Mucosa of descending colon (tissue), 3 donors: Measurements from ENCODE around the gene GRK3. TPM values are rescaled to one million over a fixed set of nuclear protein-coding genes. Genes with fewer than 3 reads are reported as not detected.

Experiments
- ATAC-seq: fragments of 200-7000 bp; cut with Tn5 transposase; one replicate; pipeline ENCODE4 v1.9.1; 2020; ENCODE audit warnings: mild to moderate bottlenecking, moderate library complexity
- DNase-seq, 3 donors: peaks; one replicate each; pipeline ENCODE4 v3.0.0-alpha.2; 2020
- H3K36me3 ChIP-seq: fragments of 200-600 bp; one replicate; pipeline ENCODE4 v1.8.0; 2021; ENCODE audit warnings: low read depth, mild to moderate bottlenecking
- H3K4me1 ChIP-seq: fragments of 200-600 bp; one replicate; pipeline ENCODE4 v1.8.0; 2021; ENCODE audit warnings: low read depth, mild to moderate bottlenecking
- H3K4me3 ChIP-seq: fragments of 200-600 bp; one replicate; pipeline ENCODE4 v1.8.0; 2021; ENCODE audit warnings: mild to moderate bottlenecking
- H3K9me3 ChIP-seq: fragments of 200-600 bp; one replicate; pipeline ENCODE4 v1.8.0; 2021; ENCODE audit warnings: mild to moderate bottlenecking
- intact Hi-C, 2 donors: fragments of 100-400 bp; cut with DNase I in 1 of 2; cut with micrococcal nuclease in 1 of 2; formaldehyde crosslinking; loops; one replicate each; pipeline versions ENCODE4 v1.11.0 to v1.11.1; 2022; cut with DNase I, micrococcal nuclease
- total RNA-seq, 3 donors: library from RNA; stranded (reverse); fragmentation: NEBNext Ultra II Directional in 2 of 3; extraction: Animal tissue kit (Norgen Biotek cat#: 25700) in 2 of 3; gene quantifications; one replicate each; pipeline versions ENCODE4 v1.2.1 to v1.2.4, GENCODE V29; 2021 to 2023
- TF ChIP-seq, protein P1 (sequence below): fragments of 200-600 bp; IDR thresholded peaks from one replicate; pipeline ENCODE4 v1.8.0; 2022; ENCODE audit warnings: antibody characterized with exemption, mild to moderate bottlenecking
- donor health status: DM: no; HTN: no; CAD: no; lungs with moderate emphysema.
- donor health status: DM: no; HTN: no; CAD: no.
- donor health status: DM: no; HTN: yes; CAD: no.

Gene GRK3
- total RNA-seq, 3 donors from 2014 or later: 2.1 to 16.1 (median 3.2) TPM

DNA sequence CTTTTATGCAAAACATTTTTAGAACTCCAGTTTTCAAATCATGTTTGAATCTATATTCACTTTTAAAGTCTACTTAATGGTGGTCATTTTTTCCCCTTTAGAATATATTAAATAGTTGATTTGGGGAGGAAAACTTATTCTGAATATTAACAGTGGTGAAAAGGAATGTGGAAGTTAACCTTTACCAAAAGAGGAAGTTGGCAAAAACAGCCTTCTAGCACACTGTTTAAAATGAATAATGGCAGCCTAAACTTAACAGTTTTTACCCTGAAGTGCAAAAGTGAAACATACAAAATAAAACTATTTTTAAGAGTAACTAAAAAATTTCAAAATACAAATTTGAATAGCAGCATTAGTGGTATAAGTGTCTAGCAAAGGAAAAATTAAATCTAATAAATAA lies 86.4 kb downstream of the GRK3 start:
- Histone ChIP-seq H3K4me1 (no peaks in the 10 kb centered on the region), H3K36me3 (no peaks in the 10 kb centered on the region), H3K4me3 (no peak overlapping the region), H3K9me3 (no peaks in the 10 kb centered on the region)
- TF ChIP-seq, protein P1, sequence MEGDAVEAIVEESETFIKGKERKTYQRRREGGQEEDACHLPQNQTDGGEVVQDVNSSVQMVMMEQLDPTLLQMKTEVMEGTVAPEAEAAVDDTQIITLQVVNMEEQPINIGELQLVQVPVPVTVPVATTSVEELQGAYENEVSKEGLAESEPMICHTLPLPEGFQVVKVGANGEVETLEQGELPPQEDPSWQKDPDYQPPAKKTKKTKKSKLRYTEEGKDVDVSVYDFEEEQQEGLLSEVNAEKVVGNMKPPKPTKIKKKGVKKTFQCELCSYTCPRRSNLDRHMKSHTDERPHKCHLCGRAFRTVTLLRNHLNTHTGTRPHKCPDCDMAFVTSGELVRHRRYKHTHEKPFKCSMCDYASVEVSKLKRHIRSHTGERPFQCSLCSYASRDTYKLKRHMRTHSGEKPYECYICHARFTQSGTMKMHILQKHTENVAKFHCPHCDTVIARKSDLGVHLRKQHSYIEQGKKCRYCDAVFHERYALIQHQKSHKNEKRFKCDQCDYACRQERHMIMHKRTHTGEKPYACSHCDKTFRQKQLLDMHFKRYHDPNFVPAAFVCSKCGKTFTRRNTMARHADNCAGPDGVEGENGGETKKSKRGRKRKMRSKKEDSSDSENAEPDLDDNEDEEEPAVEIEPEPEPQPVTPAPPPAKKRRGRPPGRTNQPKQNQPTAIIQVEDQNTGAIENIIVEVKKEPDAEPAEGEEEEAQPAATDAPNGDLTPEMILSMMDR: no peak
- intact Hi-C loops: no loop called here
- no peak for DNase-seq
- no peak for ATAC-seq

DNA sequence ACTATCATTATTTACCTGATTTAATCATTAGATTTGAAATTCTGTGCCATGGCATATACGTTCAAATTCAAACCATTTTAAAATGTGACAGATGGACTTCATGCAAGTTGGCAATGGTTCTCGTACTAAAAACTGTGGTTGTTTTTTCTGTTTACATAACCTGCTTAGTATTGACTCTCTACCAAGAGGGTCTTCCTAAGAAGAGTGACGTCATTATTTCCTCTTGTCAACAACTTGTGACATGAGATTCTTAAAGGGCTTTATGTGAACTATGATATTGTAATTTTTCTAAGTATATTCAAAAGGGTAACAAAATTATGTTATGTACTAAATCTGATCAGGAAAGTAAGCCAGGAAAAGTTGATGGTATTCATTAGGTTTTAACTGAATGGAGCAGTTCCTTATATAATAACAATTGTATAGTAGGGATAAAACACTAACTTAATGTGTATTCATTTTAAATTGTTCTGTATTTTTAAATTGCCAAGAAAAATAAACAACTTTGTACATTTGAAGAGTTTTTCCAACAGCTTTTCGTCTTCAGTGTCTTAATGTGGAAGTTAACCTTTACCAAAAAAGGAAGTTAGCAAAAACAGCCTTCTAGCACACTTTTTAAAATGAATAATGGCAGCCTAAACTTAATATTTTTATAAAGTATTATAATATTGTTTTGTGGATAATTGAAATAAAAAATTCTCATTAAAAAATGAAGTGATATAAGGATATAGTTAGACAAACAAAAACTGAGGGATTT lies 87.0 kb downstream of the GRK3 start:
- H3K4me1 ChIP-seq: no peaks in the 10 kb centered on the region
- ATAC-seq: no peak
- intact Hi-C loops: no loop called here
- H3K9me3 ChIP-seq: no peaks in the 10 kb centered on the region
- no peaks in the 10 kb centered on the region for H3K36me3 ChIP-seq
- H3K4me3 ChIP-seq: no peak overlapping the region
- no peak for DNase-seq
- TF ChIP-seq, protein P1: no peak

DNA sequence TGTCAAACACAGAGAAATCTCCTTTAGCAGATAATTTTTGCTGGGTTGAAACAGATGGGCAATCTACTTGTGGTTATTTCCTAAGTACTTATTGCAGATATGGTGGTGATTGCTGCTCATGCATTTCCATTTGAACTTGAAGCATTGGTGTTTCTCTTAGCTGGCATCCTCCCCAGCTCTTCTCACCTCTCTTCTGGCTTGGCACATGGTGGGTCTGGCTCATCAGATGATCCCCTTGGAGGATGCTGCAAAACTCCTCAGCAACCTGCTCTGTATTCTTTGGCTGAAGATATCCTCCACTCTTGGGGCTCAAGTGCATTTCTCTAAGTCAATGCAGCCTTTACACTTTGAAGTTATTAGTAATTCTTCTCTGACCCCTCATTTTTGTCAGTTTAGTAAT lies 90.2 kb downstream of the GRK3 start:
- no peak for DNase-seq
- intact Hi-C loops: no loop called here

DNA sequence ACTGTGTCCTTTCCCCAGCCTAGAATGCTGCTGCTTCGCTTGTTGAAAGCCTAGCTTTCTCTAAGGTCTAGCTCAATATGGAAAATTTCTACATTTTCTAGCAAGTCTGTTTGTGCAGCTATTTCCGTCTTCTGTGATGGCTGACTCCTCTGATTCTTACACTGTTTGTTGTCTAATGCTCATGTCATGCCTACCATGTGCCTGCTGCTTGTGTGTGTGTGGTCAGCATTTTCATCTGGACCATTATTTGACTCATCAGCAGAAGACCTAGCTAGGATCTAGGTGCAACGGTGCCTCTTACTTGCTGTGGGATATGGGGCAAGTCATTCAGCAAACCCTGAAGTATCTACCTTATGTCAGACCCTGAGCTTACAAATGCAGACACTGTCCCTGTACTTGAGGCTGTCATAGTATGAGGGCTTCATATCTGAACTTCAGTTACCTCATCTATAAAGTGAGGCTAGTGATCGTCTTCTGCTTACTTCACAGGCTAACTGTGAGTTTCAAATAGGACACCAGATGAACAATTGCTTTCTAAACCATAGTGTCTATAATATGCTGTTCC lies 91.0 kb downstream of the GRK3 start:
- no peaks in the 10 kb centered on the region for H3K9me3 ChIP-seq
- no peaks in the 10 kb centered on the region for H3K36me3 ChIP-seq
- no peaks in the 10 kb centered on the region for H3K4me1 ChIP-seq
- TF ChIP-seq, protein P1: no peak
- DNase-seq (no peak), ATAC-seq (no peak)
- intact Hi-C loops: no loop called here
- no peak overlapping the region for H3K4me3 ChIP-seq

More for the DNA sequence above, 90.2 kb downstream of the GRK3 start:
- TF ChIP-seq, protein P1: no peak
- H3K36me3 ChIP-seq: no peaks in the 10 kb centered on the region
- no peak for ATAC-seq
- no peaks in the 10 kb centered on the region for H3K4me1 ChIP-seq
- H3K9me3 ChIP-seq: no peaks in the 10 kb centered on the region
- H3K4me3 ChIP-seq: no peak overlapping the region

DNA sequence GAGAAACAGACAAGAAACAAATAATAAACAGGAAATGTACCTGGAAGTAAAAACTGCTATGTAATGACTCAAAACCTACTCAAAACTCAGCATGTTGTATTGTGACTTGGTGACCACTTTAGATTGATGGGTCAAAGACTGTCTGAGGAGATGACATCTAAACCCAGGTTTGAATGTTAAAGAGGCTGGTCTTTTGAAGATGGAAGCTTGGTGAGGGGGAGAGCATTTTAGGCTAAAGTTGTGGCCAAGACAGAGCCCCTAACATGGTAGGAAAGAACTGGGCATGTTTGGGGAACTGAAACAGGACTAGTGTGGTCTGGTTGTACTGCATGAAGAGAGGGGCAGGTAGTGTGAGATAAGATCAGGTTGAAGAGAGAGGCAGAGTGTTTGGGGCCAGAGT lies 92.2 kb downstream of the GRK3 start:
- Histone ChIP-seq H3K9me3 (no peaks in the 10 kb centered on the region), H3K36me3 (no peaks in the 10 kb centered on the region), H3K4me1 (no peaks in the 10 kb centered on the region), H3K4me3 (no peak overlapping the region)
- TF ChIP-seq, protein P1: no peak
- DNase-seq (no peak), ATAC-seq (peak; percentile 46)
- intact Hi-C loops: no loop called here
